ENCODE results near the gene SAMD10. TPM values are rescaled to one million over a fixed set of nuclear protein-coding genes. Genes with fewer than 3 reads are reported as not detected.
A peak's percentile ranks its signal among the peaks of the same experiment; 100 is the strongest.

SAMD10 gene
- total and polyA plus RNA-seq, 3 experiments from 2014 or later, result 15.6 to 24.5 (median 19.3) TPM

DNA sequence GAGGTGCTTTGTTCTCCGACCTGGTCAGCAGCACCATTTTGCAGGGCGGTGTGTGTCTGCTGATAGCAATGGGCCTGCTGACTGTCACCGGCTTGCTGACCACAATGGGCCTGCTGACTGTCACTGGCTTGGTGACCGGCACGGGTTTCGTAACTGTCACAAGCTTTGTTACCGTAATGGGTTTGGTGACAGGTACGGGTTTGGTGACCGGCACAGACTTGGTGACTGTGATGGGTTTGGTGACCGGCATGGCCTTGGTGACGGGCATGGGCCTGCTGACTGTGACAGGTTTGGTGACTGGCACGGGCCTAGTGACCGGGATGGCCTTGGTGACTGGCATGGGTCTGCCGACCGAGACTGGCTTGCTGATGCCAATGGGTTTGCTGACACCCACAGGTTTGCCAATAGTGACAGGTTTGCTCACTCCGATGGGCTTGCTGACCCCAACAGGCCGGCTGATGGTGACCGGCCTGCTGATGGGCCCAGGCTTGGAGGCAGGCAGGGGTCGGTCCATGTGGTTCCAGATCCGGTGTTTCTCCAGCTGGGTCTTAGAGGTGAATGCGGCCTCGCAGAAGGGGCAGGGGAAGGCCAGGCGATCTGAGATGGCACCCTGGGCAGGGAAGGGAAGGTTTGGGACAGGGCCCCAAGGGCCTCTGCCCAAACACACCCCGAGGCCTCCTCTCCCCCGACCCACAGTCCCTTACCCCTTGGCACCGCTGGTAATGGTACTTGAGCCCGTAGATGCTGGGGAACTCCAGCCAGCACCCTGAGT is 13.1 kb downstream of the SAMD10 start:
- H3K27me3 ChIP-seq (ENCODE audit: insufficient read depth, low read length, poor library complexity, severe bottlenecking), result no peaks in the 10 kb centered on the region
- H3K27ac Mint-ChIP-seq, result peak overlapping the region in 1 of 8 donors; percentile 73

GRCh38 chr20:63964412-63964811 is 15.0 kb downstream of the SAMD10 start:
- H3K36me3 Mint-ChIP-seq, result peaks cover 0 to 39% (median 0%) of the 10 kb centered on the region in 3 donors
- H3K4me1 Mint-ChIP-seq, result peaks cover 7 to 12% (median 9%) of the 10 kb centered on the region in 3 donors
- Histone ChIP-seq H3K4me3 (ENCODE audit: low read length) (no peak overlapping the region), H3K36me3 (ENCODE audit: insufficient read depth, low read length) (peaks cover 4% of the 10 kb centered on the region), H3K4me1 (ENCODE audit: insufficient read depth, low read length) (peaks cover 11% of the 10 kb centered on the region), H3K9me3 (ENCODE audit: low read length) (no peaks in the 10 kb centered on the region), H3K27ac (ENCODE audit: low read depth, low read length) (no peak overlapping the region), H3K27me3 (ENCODE audit: insufficient read depth, low read length, poor library complexity, severe bottlenecking) (no peaks in the 10 kb centered on the region)
- peak in 1 of 5 donors; percentile 38 for DNase-seq
- peaks cover 0 to 3% (median 0%) of the 10 kb centered on the region in 5 donors for H3K9me3 Mint-ChIP-seq
- ChIA-PET CTCF (interaction anchor here (1.1 kb wide), 1 partner anchor 9 kb away, joined by 3 read pairs; no protein-coding TSS in a partner anchor), POLR2A (no interaction called here)
- no peak overlapping the region for H3K4me3 Mint-ChIP-seq
- no peak overlapping the region for H3K27ac Mint-ChIP-seq
- H3K27me3 Mint-ChIP-seq, result peaks cover 0 to 2% of the 10 kb centered on the region in 2 donors

More for the DNA sequence above, 13.1 kb downstream of the SAMD10 start:
- peaks cover 0 to 2% of the 10 kb centered on the region in 2 donors for H3K27me3 Mint-ChIP-seq
- peak in 1 of 5 donors; percentile 39 for DNase-seq
- H3K36me3 Mint-ChIP-seq, result peaks cover 0 to 31% (median 0%) of the 10 kb centered on the region in 3 donors
- peak overlapping the region in 1 of 7 donors; percentile 70 for H3K4me3 Mint-ChIP-seq
- H3K4me1 Mint-ChIP-seq, result peaks cover 7 to 21% (median 11%) of the 10 kb centered on the region in 3 donors
- H3K27ac ChIP-seq (ENCODE audit: low read depth, low read length), result no peak overlapping the region
- ChIA-PET CTCF (no interaction called here), POLR2A (no interaction called here)
- H3K4me3 ChIP-seq (ENCODE audit: low read length), result no peak overlapping the region
- H3K4me1 ChIP-seq (ENCODE audit: insufficient read depth, low read length), result peaks cover 17% of the 10 kb centered on the region
- no peaks in the 10 kb centered on the region for H3K9me3 ChIP-seq (ENCODE audit: low read length)
- H3K9me3 Mint-ChIP-seq, result peaks cover 0 to 3% (median 0%) of the 10 kb centered on the region in 5 donors
- peaks cover 4% of the 10 kb centered on the region for H3K36me3 ChIP-seq (ENCODE audit: insufficient read depth, low read length)

DNA sequence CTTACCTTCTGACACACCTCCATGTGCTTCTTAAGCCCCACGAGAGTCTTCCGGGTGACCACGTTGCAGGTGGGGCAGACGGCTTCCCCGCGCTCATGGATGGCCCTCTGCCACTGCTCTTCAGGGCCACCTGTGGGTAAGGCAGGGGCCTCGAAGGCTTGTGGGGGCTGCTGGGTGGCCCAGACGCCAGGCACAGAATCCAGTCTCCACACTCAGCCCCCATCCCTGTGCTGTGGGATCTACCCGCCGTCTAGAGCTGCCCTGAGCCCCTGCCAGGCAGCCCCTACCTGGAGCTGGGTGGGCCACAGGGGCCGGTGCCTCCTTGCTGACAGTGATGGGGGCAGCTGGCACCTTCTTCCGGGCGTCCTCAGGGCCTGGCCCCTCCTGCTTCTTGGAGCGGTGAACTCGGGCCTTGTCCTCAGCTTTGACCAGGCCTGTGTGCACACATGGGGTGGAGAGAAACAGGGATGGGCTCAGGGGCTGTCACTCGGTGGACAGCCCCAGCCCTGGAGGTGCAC is 15.6 kb downstream of the SAMD10 start:
- CTCF ChIA-PET, result interaction anchor here (1.1 kb wide), 1 partner anchor 10 kb away, joined by 3 read pairs; no protein-coding TSS in a partner anchor
- peaks cover 0 to 2% of the 10 kb centered on the region in 2 donors for H3K27me3 Mint-ChIP-seq
- H3K4me3 ChIP-seq (ENCODE audit: low read length), result no peak overlapping the region
- POLR2A ChIA-PET, result no interaction called here
- H3K4me1 ChIP-seq (ENCODE audit: insufficient read depth, low read length), result peaks cover 8% of the 10 kb centered on the region
- no peak overlapping the region for H3K27ac ChIP-seq (ENCODE audit: low read depth, low read length)
- no peak overlapping the region for H3K4me3 Mint-ChIP-seq
- H3K27ac Mint-ChIP-seq, result peak overlapping the region in 1 of 8 donors; percentile 77
- H3K27me3 ChIP-seq (ENCODE audit: insufficient read depth, low read length, poor library complexity, severe bottlenecking), result no peaks in the 10 kb centered on the region
- peaks cover 0 to 42% (median 0%) of the 10 kb centered on the region in 3 donors for H3K36me3 Mint-ChIP-seq
- no peaks in the 10 kb centered on the region for H3K9me3 ChIP-seq (ENCODE audit: low read length)
- H3K9me3 Mint-ChIP-seq, result peaks cover 0 to 3% (median 0%) of the 10 kb centered on the region in 5 donors
- peaks cover 4% of the 10 kb centered on the region for H3K36me3 ChIP-seq (ENCODE audit: insufficient read depth, low read length)
- H3K4me1 Mint-ChIP-seq, result peaks cover 7 to 9% (median 7%) of the 10 kb centered on the region in 3 donors
- peak in 1 of 5 donors; percentile 40 for DNase-seq

DNA sequence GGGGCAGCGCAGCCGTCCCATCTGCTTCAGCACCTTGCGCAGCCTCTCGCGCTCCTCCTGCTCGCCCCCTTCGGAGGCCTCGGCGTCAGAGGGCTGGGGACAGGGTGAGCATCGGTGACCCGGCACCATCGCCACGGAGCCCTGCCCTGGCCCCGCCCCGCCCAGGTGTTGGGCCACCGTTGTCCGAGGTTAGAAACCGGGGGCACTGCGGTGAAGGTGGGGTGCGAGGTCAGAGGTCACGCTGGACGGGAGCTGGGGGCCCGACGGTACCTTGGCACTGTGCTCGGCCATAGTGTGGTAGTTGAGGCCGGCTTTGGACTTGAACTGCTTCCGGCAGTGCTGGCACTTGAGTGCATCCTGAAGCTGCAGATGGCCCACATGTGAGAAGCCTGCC is 16.1 kb downstream of the SAMD10 start:
- peaks cover 3 to 4% (median 4%) of the 10 kb centered on the region in 3 donors for H3K4me1 Mint-ChIP-seq
- Histone ChIP-seq H3K4me3 (ENCODE audit: low read length) (no peak overlapping the region), H3K27ac (ENCODE audit: low read depth, low read length) (no peak overlapping the region), H3K36me3 (ENCODE audit: insufficient read depth, low read length) (peaks cover 4% of the 10 kb centered on the region), H3K9me3 (ENCODE audit: low read length) (no peaks in the 10 kb centered on the region), H3K27me3 (ENCODE audit: insufficient read depth, low read length, poor library complexity, severe bottlenecking) (no peaks in the 10 kb centered on the region), H3K4me1 (ENCODE audit: insufficient read depth, low read length) (peaks cover 3% of the 10 kb centered on the region)
- no peak overlapping the region for H3K4me3 Mint-ChIP-seq
- no peak overlapping the region for H3K27ac Mint-ChIP-seq
- peaks cover 0 to 3% (median 0%) of the 10 kb centered on the region in 5 donors for H3K9me3 Mint-ChIP-seq
- DNase-seq, result peak in 1 of 5 donors; percentile 45
- ChIA-PET CTCF (interaction anchor here (1.1 kb wide), 1 partner anchor 10 kb away, joined by 3 read pairs; no protein-coding TSS in a partner anchor), POLR2A (no interaction called here)
- H3K36me3 Mint-ChIP-seq, result peaks cover 0 to 42% (median 0%) of the 10 kb centered on the region in 3 donors
- peaks cover 0 to 2% of the 10 kb centered on the region in 2 donors for H3K27me3 Mint-ChIP-seq

- H3K27me3 ChIP-seq (ENCODE audit: insufficient read depth, low read length, poor library complexity, severe bottlenecking), result no peaks in the 10 kb centered on the region
- no peaks in the 10 kb centered on the region for H3K4me1 ChIP-seq (ENCODE audit: insufficient read depth, low read length)
- Mint-ChIP-seq H3K9me3 (peaks cover 0 to 3% (median 0%) of the 10 kb centered on the region in 5 donors), H3K4me3 (no peak overlapping the region), H3K27ac (no peak overlapping the region), H3K27me3 (peaks cover 0 to 1% of the 10 kb centered on the region in 2 donors), H3K36me3 (peaks cover 0 to 42% (median 0%) of the 10 kb centered on the region in 3 donors), H3K4me1 (peaks cover 0 to 3% (median 0%) of the 10 kb centered on the region in 3 donors)
- peaks cover 3% of the 10 kb centered on the region for H3K36me3 ChIP-seq (ENCODE audit: insufficient read depth, low read length)
- DNase-seq, result no peak
- no peak overlapping the region for H3K27ac ChIP-seq (ENCODE audit: low read depth, low read length)
- ChIA-PET CTCF (interaction anchor here (0.6 to 1.0 kb wide), 2 partner anchors 76 to 120 kb away, joined by 3 to 4 read pairs; no protein-coding TSS in a partner anchor), POLR2A (no interaction called here)
- no peaks in the 10 kb centered on the region for H3K9me3 ChIP-seq (ENCODE audit: low read length)
- no peak overlapping the region for H3K4me3 ChIP-seq (ENCODE audit: low read length)
Observed at GRCh38 chr20:63962426-63963347, 16.8 kb downstream of the SAMD10 start.

GRCh38 chr20:63961664-63962425 is 17.6 kb downstream of the SAMD10 start:
- no peak overlapping the region for H3K4me3 ChIP-seq (ENCODE audit: low read length)
- Mint-ChIP-seq H3K27me3 (peaks cover 0 to 1% of the 10 kb centered on the region in 2 donors), H3K4me3 (peak overlapping the region in 2 of 7 donors; percentile 13 to 56), H3K9me3 (peaks cover 0 to 3% (median 0%) of the 10 kb centered on the region in 5 donors), H3K27ac (peak overlapping the region in 1 of 8 donors; percentile 50), H3K36me3 (peaks cover 0 to 41% (median 0%) of the 10 kb centered on the region in 3 donors), H3K4me1 (peaks cover 0 to 11% (median 4%) of the 10 kb centered on the region in 3 donors)
- peaks cover 7% of the 10 kb centered on the region for H3K4me1 ChIP-seq (ENCODE audit: insufficient read depth, low read length)
- no peaks in the 10 kb centered on the region for H3K36me3 ChIP-seq (ENCODE audit: insufficient read depth, low read length)
- ChIA-PET CTCF (interaction anchor here (0.6 to 1.0 kb wide), 3 partner anchors 18 to 121 kb away, joined by 3 to 4 read pairs (median 4); partner anchors contain the start of gene PRPF6), POLR2A (no interaction called here)
- H3K27ac ChIP-seq (ENCODE audit: low read depth, low read length), result no peak overlapping the region
- no peaks in the 10 kb centered on the region for H3K9me3 ChIP-seq (ENCODE audit: low read length)
- H3K27me3 ChIP-seq (ENCODE audit: insufficient read depth, low read length, poor library complexity, severe bottlenecking), result no peaks in the 10 kb centered on the region
- no peak for DNase-seq

Data from CD8-positive, alpha-beta memory T cell (primary cell).